GM18873 (cell line): ENCODE results near the gene KCNN3.
"Not testable (repeated sequence)": the region's sequence is repeated elsewhere in the genome, so short reads cannot be mapped to it uniquely, and the experiment has no call there.

Experiments
- ATAC-seq: cut with Tn5 transposase; IDR thresholded peaks from one replicate; pipeline ENCODE4 v1.9.1; 2021; ENCODE audit warnings: mild to moderate bottlenecking, moderate library complexity, moderate number of reproducible peaks; ENCODE audit not compliant: unreplicated experiment, low FRiP score

KCNN3 gene

DNA sequence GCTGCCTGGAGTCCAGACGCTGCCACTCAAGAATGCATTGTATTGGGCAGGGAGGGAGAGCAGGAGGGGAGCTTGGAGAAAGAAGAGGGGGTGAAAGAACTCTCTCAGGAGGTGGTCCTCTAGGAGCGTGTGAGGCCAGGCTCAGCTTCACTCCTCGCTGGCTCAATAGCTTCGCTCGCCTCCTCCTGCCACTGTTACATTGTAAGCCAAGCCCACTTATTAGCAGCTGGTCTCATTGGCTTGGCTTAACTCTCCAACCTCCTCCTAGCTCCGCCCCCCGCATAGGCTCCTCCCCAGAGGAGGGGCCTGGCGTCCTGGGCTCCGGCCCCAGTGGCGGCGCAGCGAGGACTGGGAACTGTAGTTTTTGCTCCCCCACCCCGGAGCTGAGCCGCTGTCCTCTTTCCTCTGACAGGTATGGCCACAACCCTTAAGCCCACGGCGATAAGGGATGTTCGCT lies at the start of gene KCNN3:
TSS of gene KCNN3 (minus strand) at position 167 of the 457 bp plus-strand sequence. CDS start 317 bp downstream, outside the sequence.
- peak; percentile 81 for ATAC-seq

DNA sequence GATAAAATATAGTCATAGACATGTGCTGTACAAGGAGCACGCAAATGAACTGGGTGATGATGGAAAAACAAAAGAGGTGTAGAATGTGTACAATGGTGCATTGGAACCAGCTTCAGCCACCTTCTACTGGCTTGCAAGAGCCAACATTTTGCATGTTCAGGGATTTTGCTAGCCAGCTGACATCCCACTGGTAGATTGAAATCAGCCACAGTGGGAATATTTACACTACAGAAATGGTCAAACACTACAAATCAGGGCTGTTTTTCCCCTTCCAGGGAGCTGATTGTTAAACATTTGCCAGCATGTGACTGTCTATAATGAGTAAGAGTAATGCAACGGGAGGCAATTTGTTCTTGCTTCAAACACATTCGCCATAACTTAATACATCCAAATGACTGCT lies 43.2 kb upstream of the KCNN3 start:
- no peak for ATAC-seq

- ATAC-seq: no peak
Measured at GRCh38 chr1:154912755-154913154, 42.7 kb upstream of the KCNN3 start.

DNA sequence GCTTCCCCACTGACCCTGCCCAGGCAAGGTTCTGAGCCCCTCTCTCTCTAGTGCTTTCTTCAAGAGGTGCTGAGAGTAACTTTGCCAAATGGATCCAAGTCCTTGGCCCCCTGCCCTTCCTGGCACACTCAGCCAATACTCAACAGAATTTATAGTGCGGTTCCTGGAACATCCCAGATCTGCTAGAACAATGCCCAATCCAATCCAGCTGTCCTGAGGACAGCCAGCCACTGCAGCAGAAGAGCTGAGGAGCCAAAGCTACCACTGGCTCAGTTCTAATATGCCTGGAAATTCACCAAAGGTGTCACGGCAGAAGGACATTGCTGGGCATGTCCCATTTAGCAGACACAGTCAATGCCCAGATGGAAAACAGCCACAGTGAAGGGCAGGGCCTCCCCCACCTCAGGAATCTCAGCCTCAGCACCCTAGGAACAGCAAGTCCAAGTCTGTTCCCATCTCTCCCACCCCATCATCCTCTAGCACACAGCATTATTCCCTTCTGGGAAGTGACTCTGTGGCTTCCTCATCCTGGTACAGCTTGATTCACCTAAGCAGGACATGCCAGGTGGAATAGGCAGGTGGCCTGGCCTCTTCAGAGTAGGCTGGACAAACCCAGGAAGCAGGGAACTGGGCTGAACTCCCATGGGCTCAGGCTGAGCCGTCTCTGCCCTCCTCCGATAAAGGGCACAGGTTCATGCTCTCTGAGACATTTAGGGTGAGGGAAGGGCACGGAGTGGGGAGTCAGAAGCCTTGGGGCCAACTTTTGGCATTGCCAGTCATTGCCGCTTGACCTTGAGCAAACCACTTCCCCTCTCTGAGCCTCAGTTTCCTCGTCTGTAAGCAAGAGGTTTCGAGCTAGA lies 41.8 kb upstream of the KCNN3 start:
- ATAC-seq: no peak

GRCh38 chr1:154910851-154911250 lies 40.8 kb upstream of the KCNN3 start:
- no peak for ATAC-seq

DNA sequence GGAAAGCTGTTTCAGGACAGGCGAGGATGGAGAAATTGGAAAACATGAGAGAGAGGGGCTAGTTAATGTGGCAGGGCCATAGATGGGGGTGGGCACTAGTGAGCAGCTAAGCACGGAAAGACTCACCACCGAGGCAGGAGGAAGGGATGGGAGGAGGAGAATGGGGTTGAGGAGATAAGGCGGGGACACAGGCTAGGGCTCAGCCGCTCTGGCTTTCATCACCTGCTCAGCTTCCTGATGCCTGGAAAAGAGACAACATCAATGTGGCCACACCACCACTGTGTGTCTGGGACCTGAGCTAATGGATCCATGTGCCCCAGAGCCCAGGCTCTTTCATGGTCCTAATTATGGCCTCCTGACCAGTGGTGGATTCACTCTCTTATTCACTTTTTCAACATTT lies 38.9 kb upstream of the KCNN3 start:
- ATAC-seq: no peak

- ATAC-seq: not testable (repeated sequence)
Measured at GRCh38 chr1:154908129-154908528, 38.0 kb upstream of the KCNN3 start.

GRCh38 chr1:154906621-154907081 lies 36.6 kb upstream of the KCNN3 start:
- ATAC-seq: no peak

DNA sequence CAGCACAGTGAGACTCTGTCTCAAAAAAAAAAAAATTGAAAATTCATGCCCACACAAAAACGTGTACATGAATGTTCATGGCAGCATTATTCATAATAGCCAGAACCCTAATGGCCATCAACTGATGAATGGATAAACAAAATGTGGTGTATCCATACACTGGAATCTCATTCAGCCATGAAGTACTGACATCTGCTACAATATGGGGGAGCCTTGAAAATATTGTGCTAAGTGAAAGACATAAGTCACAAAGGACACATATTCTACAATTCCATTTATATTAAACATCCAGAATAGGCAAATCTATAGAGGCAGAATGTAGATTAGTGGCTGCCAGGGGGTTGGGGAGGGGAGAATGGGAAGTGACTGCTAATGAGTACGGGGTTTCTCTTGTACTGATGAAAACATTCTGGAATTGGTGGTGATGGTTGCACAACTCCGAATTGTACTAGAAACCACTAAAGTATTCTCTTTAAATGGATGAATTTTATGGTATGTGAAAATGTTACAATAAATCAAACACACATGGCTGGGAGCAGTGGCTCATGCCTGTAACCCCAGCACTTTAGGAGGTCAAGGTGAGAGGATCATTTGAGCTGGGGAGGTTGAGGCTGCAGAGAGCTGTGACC lies 33.0 kb upstream of the KCNN3 start:
- ATAC-seq: no peak

GRCh38 chr1:154901591-154901990 lies 31.5 kb upstream of the KCNN3 start:
- ATAC-seq: no peak

GRCh38 chr1:154899041-154899440 lies 29.0 kb upstream of the KCNN3 start:
- no peak for ATAC-seq

- no peak for ATAC-seq
Measured at GRCh38 chr1:154896771-154897286, 26.7 kb upstream of the KCNN3 start.

- ATAC-seq: no peak
Measured at GRCh38 chr1:154895798-154896197, 25.7 kb upstream of the KCNN3 start.

- no peak for ATAC-seq
Measured at GRCh38 chr1:154891452-154891851, 21.4 kb upstream of the KCNN3 start.

DNA sequence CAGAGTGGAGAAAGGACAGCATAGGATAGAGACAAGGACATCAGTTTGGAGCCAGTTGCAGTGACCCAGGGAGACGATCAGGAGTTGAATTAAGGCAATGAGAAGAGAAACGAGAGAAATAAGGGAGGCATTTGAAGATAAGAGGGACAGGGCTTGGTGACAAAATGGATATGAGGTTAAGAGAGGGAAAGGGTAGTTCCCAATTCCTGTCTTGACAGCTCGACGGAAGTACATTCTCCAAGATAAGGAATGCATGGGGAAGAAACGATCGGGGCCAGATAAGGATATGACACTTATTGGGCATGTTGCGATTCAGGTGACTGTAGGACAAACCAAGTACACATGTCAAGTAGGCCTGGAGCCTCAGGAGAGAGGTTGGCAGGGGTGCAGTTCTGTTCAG lies 18.7 kb upstream of the KCNN3 start:
- ATAC-seq: no peak

DNA sequence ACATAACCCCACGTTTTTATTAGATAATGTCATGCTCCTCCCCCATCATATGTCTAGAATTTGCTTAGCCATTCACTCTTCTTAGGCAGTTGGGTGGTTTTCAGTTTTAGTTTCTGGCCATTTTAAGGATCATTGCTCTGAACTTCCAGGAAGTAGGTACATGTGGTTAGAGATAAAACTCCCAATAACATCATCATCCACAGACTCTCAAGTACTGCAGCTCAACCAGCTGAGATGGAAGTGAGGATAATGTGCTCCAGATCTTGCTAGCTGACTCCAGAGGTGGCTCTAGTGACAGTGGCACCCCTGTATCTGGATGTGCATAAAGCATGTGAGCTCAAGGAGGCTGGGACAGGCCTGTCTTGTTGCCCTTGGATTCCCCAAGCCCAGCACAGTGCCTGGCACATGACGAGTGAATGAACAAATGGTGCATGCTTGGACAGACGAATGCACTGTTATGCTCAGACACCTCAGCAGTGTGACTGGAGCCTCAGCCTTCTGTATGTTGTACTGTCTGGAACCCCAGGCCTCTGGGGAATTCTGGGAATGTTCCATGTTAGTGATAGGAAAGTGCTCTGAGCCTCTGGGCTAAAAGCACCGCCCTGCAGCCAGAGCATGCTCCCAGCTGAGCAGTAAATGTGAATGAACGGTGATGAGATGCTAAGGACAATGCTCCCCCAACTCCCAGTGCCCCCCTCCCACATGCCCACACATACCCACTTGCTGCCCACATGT lies 16.4 kb upstream of the KCNN3 start:
- ATAC-seq: no peak

GRCh38 chr1:154884869-154885701 lies 15.0 kb upstream of the KCNN3 start:
- no peak for ATAC-seq

DNA sequence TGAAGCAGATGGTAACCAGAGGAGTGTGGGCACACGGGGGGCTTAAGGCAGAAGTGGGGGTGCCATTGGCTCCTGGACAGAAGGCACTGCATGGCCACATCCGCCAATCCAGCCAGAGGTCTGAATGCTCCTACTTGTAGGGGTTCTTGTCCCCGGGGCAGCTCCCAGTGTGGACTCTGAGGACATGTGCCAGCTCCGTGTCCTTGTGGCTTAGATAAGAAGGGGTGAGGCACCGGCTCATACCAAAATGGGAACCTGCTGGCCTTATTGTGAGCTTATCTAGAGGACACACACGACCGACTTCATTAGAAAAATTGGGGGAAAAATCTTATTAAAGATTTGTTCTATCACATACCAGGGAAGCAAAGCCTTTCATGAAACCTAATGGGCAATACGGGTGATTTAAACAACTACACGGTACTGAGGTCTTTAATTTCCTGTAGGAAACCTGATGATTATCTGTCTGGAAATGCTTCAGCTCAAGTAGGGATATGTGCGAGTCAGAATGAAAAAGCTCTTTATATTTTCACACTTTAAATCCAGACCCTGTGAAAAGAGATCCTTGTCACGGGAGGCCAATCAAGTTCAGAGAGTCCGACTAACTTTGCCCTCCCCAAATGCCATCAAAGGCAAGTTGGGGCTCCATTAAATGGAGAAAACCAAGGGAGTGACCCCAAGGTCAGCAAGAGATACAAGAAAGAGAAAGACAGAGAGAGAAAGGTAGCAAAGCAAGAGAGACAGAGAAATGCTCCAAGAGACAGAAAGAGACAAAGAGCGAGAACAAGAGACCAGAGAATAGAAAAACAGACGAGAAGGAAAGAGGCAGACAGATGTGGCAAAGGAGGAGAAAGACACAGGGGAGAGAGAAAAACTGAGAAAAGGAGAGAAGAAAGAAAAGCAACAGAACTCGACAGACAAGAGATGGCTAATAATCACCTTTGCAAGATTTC lies 14.1 kb upstream of the KCNN3 start:
- ATAC-seq: no peak
